AG20443 (cell line): ENCODE results near the gene ADGRA1.

Experiments used
- DNase-seq: peaks from one replicate; pipeline ENCODE4 v3.0.0; 2012; ENCODE audit warnings: low spot score, mixed read lengths

The ADGRA1 gene

GRCh38 chr10:133056651-133057178 is 31.0 kb upstream of the ADGRA1 start:
- DNase-seq, result no peak

GRCh38 chr10:133058331-133059092 is 29.2 kb upstream of the ADGRA1 start:
- DNase-seq, result no peak

- no peak for DNase-seq
Measured at GRCh38 chr10:133059093-133059470, 28.6 kb upstream of the ADGRA1 start.

GRCh38 chr10:133059571-133059970 is 28.2 kb upstream of the ADGRA1 start:
- DNase-seq, result no peak

- DNase-seq, result no peak
Measured at GRCh38 chr10:133060022-133060421, 27.7 kb upstream of the ADGRA1 start.

GRCh38 chr10:133060466-133060865 is 27.3 kb upstream of the ADGRA1 start:
- no peak for DNase-seq

GRCh38 chr10:133060881-133061280 is 26.8 kb upstream of the ADGRA1 start:
- no peak for DNase-seq

GRCh38 chr10:133061296-133062038 is 26.3 kb upstream of the ADGRA1 start:
- DNase-seq, result no peak

- DNase-seq, result no peak
Measured at GRCh38 chr10:133062085-133062484, 25.6 kb upstream of the ADGRA1 start.

GRCh38 chr10:133062635-133063034 is 25.1 kb upstream of the ADGRA1 start:
- no peak for DNase-seq

- no peak for DNase-seq
Measured at GRCh38 chr10:133067149-133068105, 20.3 kb upstream of the ADGRA1 start.

GRCh38 chr10:133068111-133069032 is 19.4 kb upstream of the ADGRA1 start:
- no peak for DNase-seq

- no peak for DNase-seq
Measured at GRCh38 chr10:133069033-133069525, 18.6 kb upstream of the ADGRA1 start.

GRCh38 chr10:133070405-133070804 is 17.3 kb upstream of the ADGRA1 start:
- DNase-seq, result no peak

GRCh38 chr10:133070810-133071209 is 16.9 kb upstream of the ADGRA1 start:
- DNase-seq, result no peak

GRCh38 chr10:133071733-133072132 is 16.0 kb upstream of the ADGRA1 start:
- DNase-seq, result no peak

- no peak for DNase-seq
Measured at GRCh38 chr10:133072196-133072595, 15.5 kb upstream of the ADGRA1 start.

- DNase-seq, result no peak
Measured at GRCh38 chr10:133072720-133073390, 14.9 kb upstream of the ADGRA1 start.

- no peak for DNase-seq
Measured at GRCh38 chr10:133075346-133076137, 12.2 kb upstream of the ADGRA1 start.
